ENCODE data around the gene TRAM2. TPM values are rescaled to one million over a fixed set of nuclear protein-coding genes. Genes with fewer than 3 reads are reported as not detected.

The TRAM2 gene
- total RNA-seq, 5 donors from 2014 or later (not counting 1 experiment from before 2014, with no cell fraction given), result 8.8 to 12.1 (median 9.3) TPM

- ChIA-PET POLR2A (no interaction called here), CTCF (no interaction called here)
- Histone ChIP-seq H3K27me3 (replicated peaks in 1 of 2; ENCODE audit: control insufficient read depth in 2 of 2, extremely low read depth in 1 of 2, insufficient read depth in 2 of 2, low read length in 1 of 2) (no peaks in the 10 kb centered on the region), H3K4me1 (ENCODE audit: control insufficient read depth in 1 of 2, extremely low read depth in 1 of 2, insufficient read depth in 2 of 2, low read length in 2 of 2) (peaks cover 23 to 41% of the 10 kb centered on the region in 2 experiments), H3K36me3 (ENCODE audit: control insufficient read depth in 2 of 2, extremely low read depth in 1 of 2, insufficient read depth in 1 of 2, low read length in 1 of 2) (no peaks in the 10 kb centered on the region), H3K4me3 (ENCODE audit: control insufficient read depth in 1 of 2, extremely low read depth in 1 of 2, low read length in 1 of 2) (peak overlapping the region in 1 of 2 donors; percentile 48), H3K27ac (ENCODE audit: low read length) (peak overlapping the region; percentile 63), H3K9me3 (no peaks in the 10 kb centered on the region)
- Mint-ChIP-seq H3K27ac (peak overlapping the region; percentile 69 to 81), H3K36me3 (peaks cover 8% of the 10 kb centered on the region), H3K27me3 (no peaks in the 10 kb centered on the region), H3K9me3 (no peaks in the 10 kb centered on the region), H3K4me1 (peaks cover 41 to 49% (median 43%) of the 10 kb centered on the region in 3 donors), H3K4me3 (peak overlapping the region; percentile 69 to 78 (median 70))
- ATAC-seq (replicated peaks in 1 of 4) (no peak), DNase-seq (peak in 1 of 35 experiments; percentile 12)
- WGBS (ENCODE audit: insufficient coverage), result no CpG with 5 or more reads among the region's 9 CpGs
These were observed 1.1 kb upstream of the TRAM2 start for GRCh38 chr6:52577778-52578463.

GRCh38 chr6:52576392-52577021 lies 353 bp downstream of the TRAM2 start:
- Mint-ChIP-seq H3K4me1 (peaks cover 54 to 55% (median 54%) of the 10 kb centered on the region in 3 donors), H3K27me3 (no peaks in the 10 kb centered on the region), H3K27ac (peak overlapping the region; percentile 71 to 74), H3K9me3 (no peaks in the 10 kb centered on the region), H3K36me3 (peaks cover 6% of the 10 kb centered on the region), H3K4me3 (peak overlapping the region; percentile 82 to 96 (median 85))
- Histone ChIP-seq H3K4me3 (ENCODE audit: control insufficient read depth in 1 of 2, extremely low read depth in 1 of 2, low read length in 1 of 2) (peak overlapping the region; percentile 87 to 88), H3K36me3 (ENCODE audit: control insufficient read depth in 2 of 2, extremely low read depth in 1 of 2, insufficient read depth in 1 of 2, low read length in 1 of 2) (no peaks in the 10 kb centered on the region), H3K9me3 (no peaks in the 10 kb centered on the region), H3K27ac (ENCODE audit: low read length) (peak overlapping the region; percentile 32), H3K27me3 (replicated peaks in 1 of 2; ENCODE audit: control insufficient read depth in 2 of 2, extremely low read depth in 1 of 2, insufficient read depth in 2 of 2, low read length in 1 of 2) (no peaks in the 10 kb centered on the region), H3K4me1 (ENCODE audit: control insufficient read depth in 1 of 2, extremely low read depth in 1 of 2, insufficient read depth in 2 of 2, low read length in 2 of 2) (peaks cover 25 to 42% of the 10 kb centered on the region in 2 experiments)
- WGBS (ENCODE audit: insufficient coverage), result 6% methylated on average over 50 of the region's 51 CpGs
- peak; percentile 44 to 58 (median 50) for ATAC-seq (replicated peaks in 1 of 4)
- ChIA-PET POLR2A (no interaction called here), CTCF (interaction anchor here (0.6 to 1.9 kb wide), 4 partner anchors 10 to 159 kb away, joined by 3 to 6 read pairs (median 3); no protein-coding TSS in a partner anchor)
- peak in 33 of 35 experiments; percentile 11 to 73 (median 34) for DNase-seq

GRCh38 chr6:52576054-52576391 lies 837 bp downstream of the TRAM2 start:
- ATAC-seq (replicated peaks in 1 of 4) (no peak), DNase-seq (peak in 1 of 35 experiments; percentile 8)
- H3K4me3 ChIP-seq (ENCODE audit: control insufficient read depth in 1 of 2, extremely low read depth in 1 of 2, low read length in 1 of 2), result peak overlapping the region; percentile 87 to 88
- no peaks in the 10 kb centered on the region for H3K27me3 Mint-ChIP-seq
- H3K4me1 Mint-ChIP-seq, result peaks cover 57 to 58% (median 58%) of the 10 kb centered on the region in 3 donors
- H3K36me3 ChIP-seq (ENCODE audit: control insufficient read depth in 2 of 2, extremely low read depth in 1 of 2, insufficient read depth in 1 of 2, low read length in 1 of 2), result no peaks in the 10 kb centered on the region
- POLR2A ChIA-PET, result no interaction called here
- H3K4me1 ChIP-seq (ENCODE audit: control insufficient read depth in 1 of 2, extremely low read depth in 1 of 2, insufficient read depth in 2 of 2, low read length in 2 of 2), result peaks cover 25 to 42% of the 10 kb centered on the region in 2 experiments
- peaks cover 9% of the 10 kb centered on the region for H3K36me3 Mint-ChIP-seq
- peak overlapping the region; percentile 62 to 74 for H3K27ac Mint-ChIP-seq
- CTCF ChIA-PET, result interaction anchor here (0.7 to 2.1 kb wide), 5 partner anchors 13 to 291 kb away, joined by 3 to 9 read pairs (median 3); partner anchors contain the start of gene MCM3 (in 1 of the 2)
- H3K4me3 Mint-ChIP-seq, result peak overlapping the region; percentile 82 to 96 (median 85)
- no peaks in the 10 kb centered on the region for H3K27me3 ChIP-seq (replicated peaks in 1 of 2; ENCODE audit: control insufficient read depth in 2 of 2, extremely low read depth in 1 of 2, insufficient read depth in 2 of 2, low read length in 1 of 2)
- no peaks in the 10 kb centered on the region for H3K9me3 Mint-ChIP-seq
- WGBS (ENCODE audit: insufficient coverage), result 96% methylated on average over 3 of the region's 8 CpGs
- peak overlapping the region; percentile 32 for H3K27ac ChIP-seq (ENCODE audit: low read length)
- no peaks in the 10 kb centered on the region for H3K9me3 ChIP-seq

GRCh38 chr6:52575502-52575892 lies 1.4 kb downstream of the TRAM2 start:
- peak overlapping the region in 1 of 2 donors; percentile 17 for H3K27ac Mint-ChIP-seq
- H3K4me1 ChIP-seq (ENCODE audit: control insufficient read depth in 1 of 2, extremely low read depth in 1 of 2, insufficient read depth in 2 of 2, low read length in 2 of 2), result peaks cover 25 to 42% of the 10 kb centered on the region in 2 experiments
- WGBS (ENCODE audit: insufficient coverage), result 100% methylated on average over 1 of the region's 10 CpGs
- no peaks in the 10 kb centered on the region for H3K9me3 Mint-ChIP-seq
- CTCF ChIA-PET, result interaction anchor here (0.7 to 2.1 kb wide), 5 partner anchors 12 to 290 kb away, joined by 3 to 9 read pairs (median 5); partner anchors contain the start of gene MCM3 (in 1 of the 2)
- H3K36me3 Mint-ChIP-seq, result peaks cover 10% of the 10 kb centered on the region
- H3K27me3 Mint-ChIP-seq, result no peaks in the 10 kb centered on the region
- no peaks in the 10 kb centered on the region for H3K36me3 ChIP-seq (ENCODE audit: control insufficient read depth in 2 of 2, extremely low read depth in 1 of 2, insufficient read depth in 1 of 2, low read length in 1 of 2)
- H3K27me3 ChIP-seq (replicated peaks in 1 of 2; ENCODE audit: control insufficient read depth in 2 of 2, extremely low read depth in 1 of 2, insufficient read depth in 2 of 2, low read length in 1 of 2), result no peaks in the 10 kb centered on the region
- peak overlapping the region; percentile 25 to 87 for H3K4me3 ChIP-seq (ENCODE audit: control insufficient read depth in 1 of 2, extremely low read depth in 1 of 2, low read length in 1 of 2)
- H3K27ac ChIP-seq (ENCODE audit: low read length), result peak overlapping the region; percentile 58
- POLR2A ChIA-PET, result no interaction called here
- H3K9me3 ChIP-seq, result no peaks in the 10 kb centered on the region
- no peak for ATAC-seq (replicated peaks in 1 of 4)
- H3K4me3 Mint-ChIP-seq, result peak overlapping the region; percentile 82 to 96 (median 85)
- no peak for DNase-seq
- peaks cover 58 to 61% (median 60%) of the 10 kb centered on the region in 3 donors for H3K4me1 Mint-ChIP-seq

GRCh38 chr6:52574709-52575501 lies 2.0 kb downstream of the TRAM2 start:
- Histone ChIP-seq H3K27me3 (replicated peaks in 1 of 2; ENCODE audit: control insufficient read depth in 2 of 2, extremely low read depth in 1 of 2, insufficient read depth in 2 of 2, low read length in 1 of 2) (no peaks in the 10 kb centered on the region), H3K36me3 (ENCODE audit: control insufficient read depth in 2 of 2, extremely low read depth in 1 of 2, insufficient read depth in 1 of 2, low read length in 1 of 2) (no peaks in the 10 kb centered on the region), H3K9me3 (no peaks in the 10 kb centered on the region), H3K4me3 (ENCODE audit: control insufficient read depth in 1 of 2, extremely low read depth in 1 of 2, low read length in 1 of 2) (peak overlapping the region; percentile 5 to 10), H3K4me1 (ENCODE audit: control insufficient read depth in 1 of 2, extremely low read depth in 1 of 2, insufficient read depth in 2 of 2, low read length in 2 of 2) (peaks cover 25 to 42% of the 10 kb centered on the region in 2 experiments), H3K27ac (ENCODE audit: low read length) (peak overlapping the region; percentile 58)
- Mint-ChIP-seq H3K4me3 (peak overlapping the region; percentile 82 to 96 (median 85)), H3K27ac (peak overlapping the region; percentile 86), H3K9me3 (no peaks in the 10 kb centered on the region), H3K36me3 (peaks cover 10% of the 10 kb centered on the region), H3K4me1 (peaks cover 58 to 61% (median 60%) of the 10 kb centered on the region in 3 donors), H3K27me3 (no peaks in the 10 kb centered on the region)
- DNase-seq (peak; percentile 26 to 80 (median 61)), ATAC-seq (replicated peaks in 1 of 4) (peak; percentile 44 to 66 (median 48))
- ChIA-PET CTCF (interaction anchor here (0.7 to 2.1 kb wide), 4 partner anchors 20 to 290 kb away, joined by 3 to 9 read pairs (median 6); partner anchors contain the start of gene MCM3 (in 1 of the 2)), POLR2A (interaction anchor here in 1 of 2 donors (0.6 to 1.2 kb wide), 3 partner anchors 112 to 292 kb away, joined by 3 to 6 read pairs (median 4); no protein-coding TSS in a partner anchor)
- whole genome bisulfite sequencing (ENCODE audit: insufficient coverage), result 17% methylated on average over 5 of the region's 13 CpGs

- ATAC-seq (replicated peaks in 1 of 4) (no peak), DNase-seq (no peak)
- no peaks in the 10 kb centered on the region for H3K27me3 Mint-ChIP-seq
- Histone ChIP-seq H3K36me3 (ENCODE audit: control insufficient read depth in 2 of 2, extremely low read depth in 1 of 2, insufficient read depth in 1 of 2, low read length in 1 of 2) (no peaks in the 10 kb centered on the region), H3K9me3 (no peaks in the 10 kb centered on the region), H3K27me3 (replicated peaks in 1 of 2; ENCODE audit: control insufficient read depth in 2 of 2, extremely low read depth in 1 of 2, insufficient read depth in 2 of 2, low read length in 1 of 2) (no peaks in the 10 kb centered on the region), H3K4me1 (ENCODE audit: control insufficient read depth in 1 of 2, extremely low read depth in 1 of 2, insufficient read depth in 2 of 2, low read length in 2 of 2) (peaks cover 25 to 42% of the 10 kb centered on the region in 2 experiments), H3K4me3 (ENCODE audit: control insufficient read depth in 1 of 2, extremely low read depth in 1 of 2, low read length in 1 of 2) (no peak overlapping the region), H3K27ac (ENCODE audit: low read length) (no peak overlapping the region)
- peak overlapping the region in 1 of 3 donors; percentile 96 for H3K4me3 Mint-ChIP-seq
- peaks cover 10% of the 10 kb centered on the region for H3K36me3 Mint-ChIP-seq
- no CpG with 5 or more reads among the region's 2 CpGs for WGBS (ENCODE audit: insufficient coverage)
- no peak overlapping the region for H3K27ac Mint-ChIP-seq
- POLR2A ChIA-PET, result no interaction called here
- CTCF ChIA-PET, result no interaction called here
- peaks cover 63 to 69% (median 68%) of the 10 kb centered on the region in 3 donors for H3K4me1 Mint-ChIP-seq
- H3K9me3 Mint-ChIP-seq, result no peaks in the 10 kb centered on the region
These were observed 3.6 kb downstream of the TRAM2 start for GRCh38 chr6:52573295-52573694.
